ENCODE data around the gene DIAPH3.

GRCh38 chr13:59766236-59766635 is 397.5 kb downstream of the DIAPH3 start:
- no peak for TF ChIP-seq POLR2AphosphoS5 (IDR thresholded peaks at IDR 0.05)
- TF ChIP-seq, protein P1, sequence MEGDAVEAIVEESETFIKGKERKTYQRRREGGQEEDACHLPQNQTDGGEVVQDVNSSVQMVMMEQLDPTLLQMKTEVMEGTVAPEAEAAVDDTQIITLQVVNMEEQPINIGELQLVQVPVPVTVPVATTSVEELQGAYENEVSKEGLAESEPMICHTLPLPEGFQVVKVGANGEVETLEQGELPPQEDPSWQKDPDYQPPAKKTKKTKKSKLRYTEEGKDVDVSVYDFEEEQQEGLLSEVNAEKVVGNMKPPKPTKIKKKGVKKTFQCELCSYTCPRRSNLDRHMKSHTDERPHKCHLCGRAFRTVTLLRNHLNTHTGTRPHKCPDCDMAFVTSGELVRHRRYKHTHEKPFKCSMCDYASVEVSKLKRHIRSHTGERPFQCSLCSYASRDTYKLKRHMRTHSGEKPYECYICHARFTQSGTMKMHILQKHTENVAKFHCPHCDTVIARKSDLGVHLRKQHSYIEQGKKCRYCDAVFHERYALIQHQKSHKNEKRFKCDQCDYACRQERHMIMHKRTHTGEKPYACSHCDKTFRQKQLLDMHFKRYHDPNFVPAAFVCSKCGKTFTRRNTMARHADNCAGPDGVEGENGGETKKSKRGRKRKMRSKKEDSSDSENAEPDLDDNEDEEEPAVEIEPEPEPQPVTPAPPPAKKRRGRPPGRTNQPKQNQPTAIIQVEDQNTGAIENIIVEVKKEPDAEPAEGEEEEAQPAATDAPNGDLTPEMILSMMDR (IDR thresholded peaks at IDR 0.05; ENCODE audit: poor library complexity, severe bottlenecking): no peak
- TF ChIP-seq SMC3 (conservative IDR thresholded peaks at IDR 0.05; ENCODE audit: poor library complexity): no peak
- no peak for TF ChIP-seq MXI1 (conservative IDR thresholded peaks at IDR 0.05; ENCODE audit: poor library complexity, severe bottlenecking)
- no peak for TF ChIP-seq EZH2 (IDR thresholded peaks at IDR 0.05; ENCODE audit: borderline replicate concordance, insufficient read depth, low read length, poor library complexity, severe bottlenecking)
- no peak for TF ChIP-seq EP300 (conservative IDR thresholded peaks at IDR 0.05; ENCODE audit: poor library complexity, severe bottlenecking)
- TF ChIP-seq RAD21 (conservative IDR thresholded peaks at IDR 0.05): no peak
